ENCODE results near the gene HIPK1.

DNA sequence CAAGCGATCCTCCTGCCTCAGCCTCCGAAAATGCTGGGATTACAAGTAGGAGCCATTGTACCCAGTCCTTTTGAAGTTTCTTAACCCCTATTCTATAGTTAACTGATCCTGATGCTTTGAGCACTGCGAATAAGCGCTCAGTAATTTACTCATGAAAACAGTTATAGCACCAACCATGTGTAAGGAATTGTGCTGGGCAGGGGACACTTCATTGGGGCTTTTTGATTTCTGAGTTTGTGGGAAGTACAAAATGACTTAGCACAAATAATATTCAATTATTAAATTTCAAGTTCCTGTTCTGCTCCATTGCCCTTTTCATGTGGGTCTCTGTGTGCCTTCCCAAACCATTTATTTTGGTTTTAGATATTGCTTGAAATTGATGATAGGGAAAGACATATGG, 6.2 kb upstream of the HIPK1 start:
- TF ChIP-seq, protein P1, sequence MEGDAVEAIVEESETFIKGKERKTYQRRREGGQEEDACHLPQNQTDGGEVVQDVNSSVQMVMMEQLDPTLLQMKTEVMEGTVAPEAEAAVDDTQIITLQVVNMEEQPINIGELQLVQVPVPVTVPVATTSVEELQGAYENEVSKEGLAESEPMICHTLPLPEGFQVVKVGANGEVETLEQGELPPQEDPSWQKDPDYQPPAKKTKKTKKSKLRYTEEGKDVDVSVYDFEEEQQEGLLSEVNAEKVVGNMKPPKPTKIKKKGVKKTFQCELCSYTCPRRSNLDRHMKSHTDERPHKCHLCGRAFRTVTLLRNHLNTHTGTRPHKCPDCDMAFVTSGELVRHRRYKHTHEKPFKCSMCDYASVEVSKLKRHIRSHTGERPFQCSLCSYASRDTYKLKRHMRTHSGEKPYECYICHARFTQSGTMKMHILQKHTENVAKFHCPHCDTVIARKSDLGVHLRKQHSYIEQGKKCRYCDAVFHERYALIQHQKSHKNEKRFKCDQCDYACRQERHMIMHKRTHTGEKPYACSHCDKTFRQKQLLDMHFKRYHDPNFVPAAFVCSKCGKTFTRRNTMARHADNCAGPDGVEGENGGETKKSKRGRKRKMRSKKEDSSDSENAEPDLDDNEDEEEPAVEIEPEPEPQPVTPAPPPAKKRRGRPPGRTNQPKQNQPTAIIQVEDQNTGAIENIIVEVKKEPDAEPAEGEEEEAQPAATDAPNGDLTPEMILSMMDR (IDR thresholded peaks at IDR 0.05), result no peak
- no peak for TF ChIP-seq ZFX (IDR thresholded peaks at IDR 0.05; ENCODE audit: borderline replicate concordance)

Data from 22Rv1 (cell line).